HS-27A (cell line): Measurements from ENCODE around the gene PHACTR1.

ENCODE experiments used
- DNase-seq: peaks from one replicate; pipeline ENCODE4 v3.0.0-alpha.2; 2012; ENCODE audit warnings: low read depth, missing footprints

The PHACTR1 gene

GRCh38 chr6:13030396-13030795, 313.8 kb downstream of the PHACTR1 start:
- DNase-seq: no peak

DNA sequence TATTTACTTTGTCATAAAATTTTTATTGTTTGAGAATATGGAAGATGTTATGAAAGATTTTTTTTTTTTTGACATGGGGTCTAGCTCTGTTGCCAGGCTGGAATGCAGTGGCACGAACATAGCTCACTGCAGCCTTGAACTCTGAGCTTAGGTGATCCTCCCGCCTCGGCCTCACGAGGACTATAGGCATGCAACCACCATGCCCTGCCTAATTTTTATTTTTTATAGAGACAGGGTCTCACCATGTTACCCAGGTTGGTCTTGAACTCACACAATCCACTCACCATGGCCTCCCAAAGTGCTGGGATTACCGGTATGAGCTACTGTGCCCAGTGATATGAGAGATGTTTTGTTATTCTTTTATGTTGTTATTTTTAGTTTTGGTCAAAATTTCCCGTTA, 316.0 kb downstream of the PHACTR1 start:
- no peak for DNase-seq

GRCh38 chr6:13033145-13033544, 316.6 kb downstream of the PHACTR1 start:
- no peak for DNase-seq

GRCh38 chr6:13034316-13034715, 317.7 kb downstream of the PHACTR1 start:
- DNase-seq: no peak

- DNase-seq: no peak
Measured at GRCh38 chr6:13035606-13036005, 319.0 kb downstream of the PHACTR1 start.

DNA sequence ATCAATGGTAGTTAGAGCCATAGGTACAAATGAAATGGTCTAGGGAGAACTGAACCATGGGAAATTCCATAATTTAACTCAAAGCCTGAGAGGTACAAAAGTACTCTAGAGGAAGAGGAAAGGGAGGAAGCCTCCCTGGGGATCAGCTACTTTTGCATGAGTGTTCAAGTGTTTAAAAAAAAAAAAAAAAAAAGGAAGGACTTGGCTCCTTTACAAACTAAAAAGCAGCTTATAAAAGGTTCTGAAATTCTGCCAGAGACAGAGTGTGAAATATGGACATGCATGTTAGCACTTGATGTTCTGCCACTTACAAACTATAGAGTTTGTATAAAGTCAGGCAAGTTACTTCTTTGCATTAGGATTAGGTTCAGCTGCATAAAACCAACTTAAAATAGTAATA, 321.7 kb downstream of the PHACTR1 start:
- no peak for DNase-seq

DNA sequence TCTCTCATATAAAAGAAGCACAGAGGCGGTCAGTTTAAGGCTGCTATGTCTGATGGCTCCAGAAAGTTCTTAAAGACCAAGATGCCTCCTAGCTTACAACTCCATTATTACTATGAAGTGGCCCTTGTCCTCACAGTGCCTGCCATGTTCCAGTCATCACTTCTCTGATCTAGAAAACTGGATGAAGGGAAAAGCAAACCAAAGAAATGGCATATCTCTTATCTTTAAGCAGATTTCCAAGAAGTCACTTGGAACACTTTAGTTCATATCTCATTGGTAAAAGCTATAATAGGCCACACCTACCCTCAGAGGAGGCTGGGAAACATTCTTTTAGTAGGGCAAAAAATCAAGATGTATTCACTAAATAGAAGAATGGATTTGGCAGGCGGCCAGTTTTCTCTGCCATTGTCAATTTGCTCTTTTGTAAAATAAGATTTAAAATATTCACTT, 322.2 kb downstream of the PHACTR1 start:
- DNase-seq: no peak

- peak; percentile 7 for DNase-seq
Measured at GRCh38 chr6:13044390-13044789, 327.8 kb downstream of the PHACTR1 start.

DNA sequence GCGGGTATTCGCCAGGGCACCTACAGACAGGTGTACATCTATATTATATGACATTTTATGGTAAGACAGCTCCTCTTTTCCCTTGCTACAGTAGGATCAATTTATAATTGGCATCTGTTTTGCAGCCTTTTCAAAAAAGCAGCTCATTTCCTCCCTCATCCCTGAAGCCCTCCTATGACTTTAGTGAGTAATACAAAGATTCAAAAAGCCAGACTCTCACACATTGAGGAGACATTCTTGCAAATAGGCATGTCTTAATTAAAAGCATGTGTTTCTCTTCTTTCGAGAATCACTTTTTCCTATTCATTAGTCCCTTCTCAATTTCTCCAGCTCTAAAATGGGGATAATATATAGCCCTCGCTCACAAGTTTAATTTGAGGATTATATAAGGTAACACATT, 328.3 kb downstream of the PHACTR1 start:
- DNase-seq: no peak

DNA sequence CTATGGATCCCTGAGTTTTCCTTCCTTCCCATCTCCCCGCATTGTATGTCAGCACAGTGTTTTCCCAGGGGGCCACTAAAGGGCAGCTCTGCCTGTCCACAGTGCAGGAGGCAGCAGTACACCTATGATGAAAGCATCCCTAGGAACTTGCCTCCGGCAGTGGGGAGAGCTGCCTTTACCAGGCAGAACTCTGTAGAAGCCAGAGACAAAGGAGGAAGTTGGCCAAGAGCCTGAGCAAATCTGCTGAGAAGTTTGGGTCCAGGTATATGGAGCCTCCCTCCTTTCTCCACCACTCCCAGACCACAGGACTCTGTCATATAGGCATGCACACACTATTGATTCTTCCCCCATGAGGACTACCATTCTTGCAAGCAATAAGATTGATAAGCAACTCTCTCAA, 329.1 kb downstream of the PHACTR1 start:
- DNase-seq: no peak

- DNase-seq: no peak
Measured at GRCh38 chr6:13046084-13046483, 329.5 kb downstream of the PHACTR1 start.

DNA sequence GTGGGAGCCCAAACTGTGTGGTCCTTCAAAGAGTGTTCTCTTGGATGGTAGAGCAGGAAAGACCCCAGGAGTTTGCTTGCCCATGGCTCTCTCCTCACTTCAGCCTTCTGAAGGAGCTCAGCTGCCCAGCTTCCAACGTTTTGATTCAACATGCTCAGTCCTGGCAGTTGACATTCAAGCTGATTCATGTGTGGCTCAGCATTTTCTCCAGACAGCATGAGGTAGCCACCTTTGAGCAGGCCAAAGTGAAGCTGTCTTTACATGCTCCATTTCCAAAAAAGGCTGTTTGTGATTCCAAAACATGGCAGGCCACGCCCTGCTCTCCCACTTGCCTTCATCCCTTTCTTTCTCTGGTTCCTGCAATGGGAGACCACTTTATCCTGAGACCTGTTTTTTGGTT, 331.5 kb downstream of the PHACTR1 start:
- no peak for DNase-seq

GRCh38 chr6:13049666-13050254, 333.2 kb downstream of the PHACTR1 start:
- DNase-seq: no peak

DNA sequence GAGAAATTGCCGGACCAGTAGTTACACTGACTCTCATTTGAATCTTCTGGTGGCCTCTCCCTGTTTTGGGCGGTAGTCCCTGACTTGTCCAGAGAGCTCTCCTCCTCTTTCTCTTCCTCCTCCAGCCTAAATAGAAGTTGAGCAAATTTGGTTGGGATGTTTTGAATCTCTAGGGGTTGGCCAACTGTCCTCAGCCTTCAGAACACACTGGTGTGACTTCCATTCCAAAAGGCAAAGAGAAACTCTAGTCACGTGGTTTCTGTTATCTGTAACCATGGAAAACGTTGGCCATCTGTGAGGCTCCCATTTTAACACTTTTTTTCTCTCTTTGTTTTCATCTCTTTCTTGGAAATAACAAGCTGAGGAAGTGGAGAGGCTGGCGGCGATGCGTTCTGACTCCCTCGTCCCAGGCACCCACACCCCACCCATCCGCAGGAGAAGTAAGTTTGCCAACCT, 336.5 kb downstream of the PHACTR1 start:
- DNase-seq: no peak

DNA sequence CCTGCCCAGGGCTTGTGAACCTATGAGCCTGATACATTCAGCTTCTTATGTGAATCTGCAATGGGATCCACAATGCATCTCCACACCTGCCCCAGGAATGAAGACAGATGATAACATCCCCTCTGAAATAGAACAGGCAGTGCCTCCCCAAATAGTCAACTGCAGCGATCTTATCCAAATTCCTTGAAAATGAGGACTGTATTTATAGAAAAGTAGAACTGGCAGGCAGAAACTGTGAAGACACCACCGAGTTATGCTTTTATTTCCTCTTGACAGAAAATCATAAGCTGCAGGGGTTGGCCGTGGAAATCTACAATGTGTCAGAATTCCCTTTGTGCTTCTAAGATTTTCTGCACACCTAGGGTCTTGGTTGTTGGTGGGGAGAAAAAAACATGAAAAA, 341.5 kb downstream of the PHACTR1 start:
- no peak for DNase-seq

DNA sequence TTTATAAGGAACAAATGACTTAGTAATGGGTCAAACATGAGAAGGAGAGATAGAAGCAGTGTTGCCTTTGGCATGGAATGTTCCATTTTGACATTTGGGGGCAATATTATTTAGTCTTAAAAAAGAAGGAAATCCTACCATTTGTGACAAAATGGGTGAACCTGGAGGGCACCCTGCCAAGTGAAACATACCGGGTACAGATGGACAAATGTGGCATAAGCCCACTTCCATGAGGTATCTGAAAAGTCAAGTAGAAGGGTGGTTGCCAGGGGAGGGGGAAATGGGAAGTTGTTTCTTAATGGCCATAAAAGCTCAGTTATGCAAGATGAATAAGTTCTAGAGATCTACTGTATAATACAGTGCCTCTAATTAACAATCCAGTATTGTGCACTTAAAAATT, 342.5 kb downstream of the PHACTR1 start:
- no peak for DNase-seq

GRCh38 chr6:13063300-13063918, 346.8 kb downstream of the PHACTR1 start:
- no peak for DNase-seq

DNA sequence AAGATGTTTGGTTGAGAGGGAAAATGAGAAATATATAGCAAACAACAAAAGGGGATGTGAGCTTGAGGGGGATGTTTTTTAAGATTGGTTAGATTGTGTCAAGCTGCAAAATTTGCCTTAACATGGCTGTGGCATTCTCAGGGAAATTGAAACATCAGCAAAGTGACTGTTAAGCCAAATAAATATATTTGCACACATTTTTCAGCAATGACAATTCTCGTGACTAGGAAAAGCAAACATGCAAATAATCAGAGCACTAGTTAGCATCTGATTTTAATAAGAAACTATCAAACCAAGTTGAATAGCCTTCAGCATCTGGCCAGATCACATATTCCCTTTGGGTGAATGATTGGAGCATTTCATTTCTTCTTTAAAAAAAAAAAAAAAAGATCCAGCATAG, 349.0 kb downstream of the PHACTR1 start:
- DNase-seq: no peak

- DNase-seq: no peak
Measured at GRCh38 chr6:13066050-13066449, 349.5 kb downstream of the PHACTR1 start.

DNA sequence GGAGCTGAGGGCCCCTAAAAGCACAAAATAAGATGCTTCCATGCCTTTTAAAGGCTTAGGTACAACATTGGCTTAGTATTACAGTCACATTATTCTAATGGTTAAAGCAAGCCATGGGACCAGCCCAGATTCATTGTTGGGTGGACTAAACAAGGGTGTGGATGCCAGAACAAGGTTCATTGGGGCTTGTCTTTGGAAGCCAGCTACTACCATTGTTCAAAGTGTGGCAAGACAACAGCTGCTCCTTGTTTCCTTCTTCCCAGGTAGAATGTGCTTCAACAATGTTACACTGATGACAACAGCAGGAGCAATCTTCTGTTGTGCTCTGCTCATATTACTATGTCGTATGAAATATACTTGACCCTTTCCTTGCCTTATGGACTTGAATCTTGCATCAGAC, 350.3 kb downstream of the PHACTR1 start:
- no peak for DNase-seq

DNA sequence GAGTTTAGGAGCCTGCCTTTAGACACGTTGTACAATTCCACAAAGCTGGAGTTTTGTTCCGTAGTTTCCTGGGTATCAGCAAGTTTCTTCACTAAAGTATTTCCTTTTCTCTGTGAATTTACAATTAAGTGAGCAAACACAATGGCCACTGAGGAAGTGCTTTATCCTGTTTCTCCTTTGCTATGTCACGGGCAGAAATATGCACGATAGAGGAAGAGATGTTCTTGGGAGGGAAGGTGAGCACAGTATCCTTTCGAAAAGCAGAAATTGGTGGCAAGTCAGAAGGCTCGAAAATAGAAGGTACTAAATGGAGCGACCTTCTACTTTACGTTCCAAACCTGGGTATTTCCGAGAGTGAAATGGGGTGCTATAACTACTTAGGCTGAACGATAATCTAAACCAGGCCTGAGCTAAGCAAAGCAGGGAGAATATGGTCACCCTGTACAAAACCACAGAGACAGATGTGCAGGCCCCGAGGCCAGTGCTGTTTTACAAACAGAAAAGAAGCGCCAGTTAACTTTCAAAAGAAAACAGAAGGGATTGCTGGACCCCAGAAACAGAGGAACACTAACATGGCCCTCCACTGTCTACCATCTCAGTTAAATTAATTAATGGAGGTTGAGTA, 352.1 kb downstream of the PHACTR1 start:
- no peak for DNase-seq

DNA sequence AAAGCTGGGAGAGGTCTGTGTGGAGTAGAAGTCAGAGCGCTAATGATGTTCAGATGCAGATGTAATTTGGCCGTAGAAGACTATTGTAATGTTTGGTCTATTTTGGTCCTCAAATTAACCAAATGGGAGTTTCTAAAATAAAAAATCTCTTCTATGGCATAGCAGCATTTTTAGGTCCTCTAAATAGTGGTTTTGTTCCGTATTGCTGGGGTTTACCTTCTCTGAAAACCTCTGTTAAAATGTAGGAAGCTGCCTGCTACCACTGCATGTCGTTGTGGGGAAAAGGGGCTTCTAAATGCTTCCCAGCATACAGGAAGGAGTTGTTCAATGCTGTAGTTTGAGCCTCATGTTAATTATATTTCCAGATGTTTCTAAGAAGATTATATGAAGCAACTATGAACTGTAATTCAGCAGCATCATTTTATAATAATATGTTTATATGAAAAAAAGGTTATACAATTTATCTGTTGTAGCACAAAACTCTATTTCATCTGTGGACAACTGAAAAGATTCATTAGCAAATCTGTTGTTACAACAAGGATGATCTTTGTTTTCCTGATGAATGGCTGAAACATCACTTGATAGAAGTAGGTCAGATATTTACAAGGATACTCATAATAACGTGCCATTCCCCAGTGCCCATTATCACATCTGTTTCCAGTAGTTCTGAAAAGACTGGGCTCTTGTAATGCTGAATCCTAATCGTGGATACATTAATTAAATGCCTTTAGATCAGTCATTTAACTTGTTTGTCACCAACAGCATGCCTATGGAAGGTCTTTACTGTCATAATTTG, 355.2 kb downstream of the PHACTR1 start:
- no peak for DNase-seq
